Hematopoietic multipotent progenitor cell treated with erythropoietin and hydrocortisone succinate and interleukin-3 and kit ligand, for 8 days (in vitro differentiated cells): ENCODE data around the gene KRT79.

Experiments
- DNase-seq: peaks from one replicate; pipeline ENCODE4 v3.0.0-alpha.2; 2015

KRT79 gene

DNA sequence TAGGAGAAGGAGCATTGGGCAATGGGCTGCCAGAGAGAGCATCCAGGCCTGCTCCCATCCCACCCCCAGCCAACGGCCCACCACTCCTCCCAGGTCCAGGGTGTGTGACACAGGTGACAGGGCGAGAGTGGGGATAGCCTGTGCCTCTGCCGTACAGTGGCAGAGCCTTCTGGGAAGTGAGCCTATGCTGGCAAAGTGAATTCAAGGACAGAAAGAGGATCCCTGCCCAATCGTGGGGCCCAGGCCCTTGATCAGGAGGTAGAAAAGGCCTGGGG is 553 bp upstream of the KRT79 start:
- DNase-seq: no peak

DNA sequence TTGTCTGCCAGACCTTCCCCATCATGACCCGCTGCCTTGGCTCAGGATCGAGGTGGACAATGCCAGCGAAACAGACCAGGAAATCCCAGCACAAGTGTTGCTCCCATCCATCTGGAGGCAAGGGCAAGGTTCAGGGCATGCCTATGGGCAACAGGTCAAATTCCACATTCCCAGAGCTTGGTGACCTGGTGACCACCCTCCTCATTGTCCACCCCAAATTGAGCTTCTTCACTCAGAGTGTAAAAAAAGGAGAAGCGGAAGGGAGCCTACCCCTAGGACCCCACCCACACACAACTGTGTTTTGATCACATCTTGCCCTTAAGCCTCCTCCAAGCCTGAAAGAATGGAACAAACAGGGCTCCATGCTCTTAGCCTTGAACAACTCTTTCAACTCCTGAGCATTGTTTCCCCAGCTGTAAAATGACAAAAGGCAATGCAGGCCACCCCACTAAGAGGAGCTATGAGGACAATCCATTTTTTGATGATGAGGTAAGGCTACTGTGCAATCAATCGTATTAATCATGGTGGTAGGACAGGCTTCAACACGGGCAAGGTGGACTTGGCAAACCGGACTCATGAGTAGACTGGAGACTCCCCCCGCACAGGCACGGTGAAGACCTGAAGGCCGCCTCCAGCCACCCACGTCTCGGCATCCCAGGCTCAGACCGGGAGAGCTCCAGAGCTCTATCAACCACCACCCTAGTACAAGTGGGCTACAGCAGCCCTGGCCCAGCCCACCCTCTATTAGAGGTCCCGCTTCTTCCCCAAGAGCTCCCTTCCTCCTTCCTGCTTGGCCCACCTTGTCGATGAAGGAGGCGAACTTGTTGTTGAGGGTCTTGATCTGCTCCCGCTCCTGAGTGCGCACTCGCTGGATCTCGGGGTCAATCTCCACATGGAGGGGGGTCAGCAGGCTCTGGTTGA is 866 bp downstream of the KRT79 start:
- DNase-seq: no peak

DNA sequence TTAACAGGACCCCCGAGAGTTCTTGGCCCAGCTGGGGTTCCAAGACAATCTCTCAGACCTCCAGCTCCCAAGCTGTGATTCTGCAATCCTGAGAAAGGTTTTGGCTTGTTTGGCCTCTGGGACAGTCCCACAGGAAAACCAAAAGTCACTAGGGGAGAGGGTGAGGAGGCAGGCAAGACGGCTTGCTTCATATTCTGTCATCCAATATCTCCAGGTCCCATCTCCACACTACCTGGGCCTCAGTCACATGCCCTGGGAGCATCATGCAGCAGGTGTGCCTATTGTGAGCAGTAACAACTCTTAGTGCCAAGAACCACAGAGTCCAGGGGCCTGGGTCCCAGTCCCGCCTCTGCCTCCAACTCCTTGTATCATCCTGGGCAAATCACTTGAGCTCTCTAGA is 1.7 kb downstream of the KRT79 start:
- DNase-seq: no peak

DNA sequence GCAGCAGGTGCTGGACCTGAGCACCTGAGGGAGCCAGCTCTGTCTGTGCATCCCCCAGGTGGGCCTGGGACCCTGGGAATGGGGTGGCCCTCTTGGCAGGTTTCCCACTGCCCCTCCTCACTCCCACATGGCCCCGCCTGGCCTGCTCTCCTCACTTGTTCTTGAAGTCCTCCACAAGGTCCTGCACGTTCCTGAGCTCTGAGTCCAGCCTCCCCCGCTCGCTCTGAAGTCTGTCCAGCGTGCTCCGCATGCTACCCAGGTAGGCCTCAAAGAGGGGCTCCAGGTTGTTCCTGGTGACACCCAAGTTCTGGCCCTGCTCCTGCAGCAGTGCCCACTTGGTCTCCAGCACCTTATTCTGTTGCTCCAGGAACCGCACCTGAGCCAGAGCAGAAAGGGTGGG is 2.9 kb downstream of the KRT79 start:
- no peak for DNase-seq

DNA sequence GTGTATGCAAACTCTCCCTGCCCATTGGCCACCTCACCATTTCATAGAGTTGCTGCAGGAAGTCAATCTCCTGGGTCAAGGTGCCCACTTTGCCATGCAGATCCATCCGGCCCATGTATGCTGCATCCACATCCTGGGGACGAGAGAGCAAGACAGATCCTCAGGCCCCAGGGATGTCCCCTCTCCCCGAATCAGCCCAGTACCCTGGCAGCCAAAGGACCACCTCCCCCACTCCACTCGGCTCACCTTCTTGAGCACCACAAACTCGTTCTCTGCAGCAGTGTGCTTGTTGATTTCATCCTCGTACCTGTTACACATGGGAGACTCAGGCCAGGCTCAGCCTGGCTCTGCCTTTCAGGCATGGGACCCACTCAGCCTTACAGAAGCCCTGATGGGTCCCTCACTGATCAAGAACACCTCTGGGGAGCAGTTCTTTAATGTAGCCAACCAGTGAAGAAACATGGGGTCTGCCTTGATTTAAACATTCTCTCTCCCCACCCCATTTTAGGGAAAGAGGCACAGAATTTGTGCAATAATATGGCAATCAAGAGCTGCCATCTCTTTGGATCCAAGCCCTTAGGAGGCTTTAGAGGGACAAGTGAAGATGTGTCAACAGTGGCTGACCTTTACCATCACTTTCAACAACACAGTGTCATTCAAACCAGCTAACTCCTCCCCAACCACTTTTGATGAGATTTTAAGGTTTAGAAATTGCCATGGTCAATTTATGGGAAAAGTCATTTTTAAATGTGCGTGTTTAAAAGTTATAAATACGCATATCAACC is 3.9 kb downstream of the KRT79 start:
- DNase-seq: no peak

DNA sequence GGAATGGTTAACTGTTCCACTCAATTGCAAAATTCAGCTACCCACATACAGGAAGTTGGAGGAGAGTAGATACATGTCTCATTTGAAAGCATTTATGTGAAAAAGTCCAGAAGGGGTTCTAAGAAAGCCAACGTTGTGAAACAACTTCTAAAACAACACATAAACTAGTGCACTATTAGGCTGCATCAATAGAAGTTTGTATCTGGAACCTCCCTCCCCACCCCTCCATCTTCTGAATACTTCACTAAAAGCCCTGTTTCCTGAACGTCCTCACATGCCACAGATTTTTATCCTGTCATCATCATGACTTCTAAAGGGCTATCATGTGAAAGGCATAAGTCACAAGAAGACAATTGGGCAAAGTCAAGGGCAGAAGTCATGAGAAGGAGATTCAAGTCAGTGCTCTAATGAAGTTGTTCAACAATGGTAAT is 5.5 kb downstream of the KRT79 start:
- no peak for DNase-seq

DNA sequence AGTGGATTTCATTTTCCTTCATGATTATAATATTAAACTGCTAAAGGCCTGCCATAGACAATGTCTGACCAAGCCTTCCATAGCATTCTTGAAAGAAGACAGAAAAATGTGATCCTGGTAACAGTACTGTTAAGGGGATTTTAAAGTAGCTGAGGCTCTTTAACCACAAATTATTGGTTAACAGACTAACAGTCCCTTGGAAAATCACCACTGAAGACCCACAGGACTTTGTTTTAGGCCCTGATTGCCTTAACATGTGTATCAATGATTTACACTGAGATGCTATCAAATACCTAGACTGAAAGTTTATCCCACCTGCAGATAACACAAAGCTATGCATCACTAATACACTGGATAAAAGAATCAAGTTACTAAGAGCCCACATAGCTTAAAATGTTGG is 6.0 kb downstream of the KRT79 start:
- no peak for DNase-seq

DNA sequence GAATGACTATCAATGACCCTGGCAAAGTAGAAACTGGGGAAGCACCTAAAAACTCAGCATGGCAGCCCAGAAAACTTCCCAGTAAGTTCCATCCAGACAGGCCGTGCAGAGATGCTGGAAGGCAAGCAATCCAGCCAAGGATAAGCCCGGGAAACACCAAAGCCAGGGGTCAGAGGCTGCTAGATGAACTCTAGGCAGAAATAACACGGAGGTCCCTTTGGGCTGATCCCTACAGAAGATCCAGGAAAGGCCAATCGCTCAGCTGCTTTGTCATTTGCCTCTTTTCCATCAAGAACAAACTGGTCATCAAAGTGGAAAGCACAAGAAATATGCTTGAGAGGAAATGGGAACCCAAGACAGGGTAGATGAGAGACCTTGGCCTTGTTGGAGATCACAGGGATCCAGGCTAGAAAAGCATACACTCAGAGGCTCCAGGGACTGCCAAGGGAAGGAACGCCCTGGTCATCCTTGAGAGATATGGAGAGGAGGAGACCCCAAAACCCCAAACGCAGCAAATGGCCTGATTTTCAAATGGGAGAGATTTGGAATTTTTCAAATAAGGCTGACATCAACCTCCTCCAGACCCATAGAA is 6.5 kb downstream of the KRT79 start:
- no peak for DNase-seq

DNA sequence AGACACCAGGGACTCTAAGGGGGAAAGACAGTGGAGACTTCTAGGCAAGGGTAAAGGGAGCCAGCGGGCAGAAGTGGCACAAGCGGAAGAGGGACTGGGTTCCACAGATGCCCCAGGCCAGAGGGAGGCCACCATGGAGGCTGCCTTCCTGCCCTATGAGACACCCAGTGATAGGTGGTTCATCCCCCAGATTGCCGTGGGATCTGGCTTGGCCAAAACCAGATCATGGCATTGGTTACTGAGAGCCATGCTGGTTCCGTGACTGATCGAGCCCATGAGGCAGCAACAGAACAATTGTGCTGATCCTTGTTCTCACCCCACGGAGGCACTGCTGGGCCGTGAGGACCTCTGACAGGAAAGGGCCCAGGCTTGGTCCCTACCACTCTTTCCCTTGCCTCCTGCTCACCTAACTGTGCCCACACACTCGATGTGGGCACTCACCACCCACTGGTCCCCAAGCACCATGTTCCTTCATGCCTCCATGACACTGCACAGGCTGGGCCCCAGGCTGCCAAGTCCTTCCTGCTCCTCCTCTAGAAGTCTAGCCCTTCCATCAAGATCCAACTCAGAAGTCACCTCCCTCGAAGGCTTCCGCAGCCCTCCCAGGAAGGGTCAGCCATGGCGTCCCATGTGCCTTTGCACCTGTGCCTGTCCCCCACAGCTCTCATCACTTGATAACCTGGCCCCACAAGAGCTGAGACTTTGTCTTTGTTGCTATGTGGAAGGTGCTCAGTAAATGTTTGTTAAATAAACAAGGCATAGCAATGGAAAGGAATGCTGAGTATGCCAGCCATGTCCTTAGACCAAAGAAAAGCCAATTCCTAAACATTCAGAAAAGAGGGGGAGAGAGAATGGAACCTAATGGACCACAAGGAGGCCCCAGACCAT is 7.3 kb downstream of the KRT79 start:
- DNase-seq: no peak

DNA sequence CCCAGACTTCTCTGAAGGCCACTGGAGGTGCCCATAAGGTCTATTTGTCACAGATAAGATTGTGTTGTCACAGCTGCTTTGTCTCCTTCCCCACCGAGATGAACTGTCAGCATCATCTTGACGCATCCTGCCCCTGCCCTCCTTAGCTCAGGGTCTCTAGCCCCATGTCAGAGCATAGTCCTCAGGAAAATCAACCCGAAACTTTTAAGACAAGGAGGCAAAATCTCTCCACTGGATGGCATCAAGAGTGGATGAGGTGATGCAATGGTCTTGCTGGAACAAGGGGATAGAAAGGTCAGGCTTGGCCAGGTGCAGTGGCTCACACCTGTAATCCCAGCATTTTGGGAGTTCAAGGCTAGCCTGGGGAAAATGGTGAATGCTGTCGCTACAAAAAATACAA is 8.2 kb downstream of the KRT79 start:
- DNase-seq: no peak

DNA sequence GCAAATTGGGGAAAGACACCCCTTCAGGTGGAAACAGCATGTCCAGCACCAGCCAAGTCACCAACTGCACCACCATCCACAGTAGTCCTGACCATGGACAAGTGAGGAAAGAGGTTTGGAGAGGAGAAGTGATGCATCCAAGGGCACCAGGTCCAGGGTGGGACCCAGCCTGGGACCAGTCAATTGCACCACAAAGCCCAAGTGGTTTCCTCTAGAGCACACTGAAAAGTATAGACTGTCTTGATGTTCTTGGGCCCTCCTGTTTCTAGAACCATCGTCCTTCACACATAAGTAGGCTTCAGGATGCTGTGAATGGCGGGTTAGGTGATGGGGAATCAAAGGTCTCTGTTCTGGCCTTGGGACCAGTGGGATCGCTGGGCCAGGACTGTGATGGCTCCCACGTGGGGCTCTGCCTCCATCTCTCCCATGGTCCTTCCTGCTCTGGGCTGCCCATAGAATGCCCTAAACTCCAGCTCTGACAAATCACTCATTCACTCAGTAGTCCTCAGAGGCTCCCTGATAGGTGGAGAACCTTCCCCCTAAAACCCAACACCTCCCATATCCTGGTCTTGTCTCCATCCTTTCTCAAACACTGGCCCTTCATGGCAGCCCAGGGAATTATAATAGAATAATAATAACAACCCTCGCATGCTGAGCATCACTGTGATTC is 9.2 kb downstream of the KRT79 start:
- DNase-seq: no peak

DNA sequence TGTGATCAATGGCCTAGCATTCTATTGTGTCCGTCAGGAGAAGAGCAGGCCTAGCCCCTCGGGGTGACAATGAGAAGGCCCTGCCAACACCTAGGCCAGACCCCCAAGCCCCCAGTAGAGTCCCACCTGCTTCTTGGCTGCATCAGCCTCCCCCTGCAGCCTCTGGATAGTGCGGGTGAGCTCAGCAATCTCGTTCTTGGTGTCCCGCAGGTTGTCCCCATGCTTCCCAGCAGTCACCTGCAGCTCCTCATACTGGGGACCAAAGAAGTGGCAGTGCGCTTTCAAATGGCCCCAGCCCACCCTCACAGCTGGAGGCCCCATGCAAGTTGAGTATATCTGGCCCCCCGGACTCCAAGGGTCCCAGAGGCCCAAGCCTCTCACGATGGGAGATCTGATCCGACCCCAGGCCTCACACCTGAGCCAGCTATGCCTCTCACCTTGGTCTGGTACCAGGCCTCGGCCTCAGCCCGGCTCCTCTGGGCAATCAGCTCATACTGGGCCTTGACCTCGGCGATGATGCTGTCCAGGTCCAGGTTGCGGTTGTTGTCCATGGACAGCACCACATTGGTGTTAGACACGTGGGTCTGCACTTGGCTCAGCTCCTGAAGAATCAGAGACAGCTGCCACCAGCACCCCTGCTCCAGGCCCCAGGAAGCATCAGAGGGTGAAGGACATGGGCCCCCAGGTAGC is 10.2 kb downstream of the KRT79 start:
- DNase-seq: no peak

DNA sequence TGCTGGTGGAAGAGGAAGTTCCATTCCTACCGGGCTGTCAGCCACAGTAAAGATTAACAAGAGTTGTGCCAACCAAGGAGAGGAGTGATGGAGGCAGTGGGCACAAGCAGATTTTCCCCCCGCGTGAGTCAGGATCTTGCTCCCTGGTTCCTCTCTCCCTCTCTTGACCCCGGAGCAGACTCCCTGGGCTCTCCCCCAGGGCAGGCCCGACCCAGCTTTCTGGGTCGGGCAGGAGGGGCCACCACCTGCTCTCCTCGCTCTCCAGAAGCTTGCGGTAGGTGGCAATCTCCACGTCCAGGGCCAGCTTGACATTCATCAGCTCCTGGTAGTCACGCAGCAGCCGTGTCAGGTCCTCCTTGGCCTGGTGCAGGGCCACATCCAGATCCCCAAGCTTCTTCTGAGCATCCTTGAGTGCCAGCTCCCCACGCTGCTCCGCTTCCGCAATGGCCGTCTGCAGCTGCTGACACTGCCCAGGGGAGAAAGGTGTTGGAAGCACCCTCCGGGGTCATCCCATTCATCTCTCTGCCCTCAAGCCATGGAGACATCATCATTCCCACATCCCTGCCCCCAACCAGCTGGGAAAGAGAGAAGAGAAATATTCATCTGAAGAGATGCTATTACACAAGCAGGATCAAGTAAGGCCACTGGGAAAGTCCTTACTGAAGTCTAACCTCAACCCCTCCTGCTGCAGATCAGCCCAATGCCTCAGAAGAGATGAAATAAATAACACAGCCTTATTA is 11.2 kb downstream of the KRT79 start:
- DNase-seq: no peak

DNA sequence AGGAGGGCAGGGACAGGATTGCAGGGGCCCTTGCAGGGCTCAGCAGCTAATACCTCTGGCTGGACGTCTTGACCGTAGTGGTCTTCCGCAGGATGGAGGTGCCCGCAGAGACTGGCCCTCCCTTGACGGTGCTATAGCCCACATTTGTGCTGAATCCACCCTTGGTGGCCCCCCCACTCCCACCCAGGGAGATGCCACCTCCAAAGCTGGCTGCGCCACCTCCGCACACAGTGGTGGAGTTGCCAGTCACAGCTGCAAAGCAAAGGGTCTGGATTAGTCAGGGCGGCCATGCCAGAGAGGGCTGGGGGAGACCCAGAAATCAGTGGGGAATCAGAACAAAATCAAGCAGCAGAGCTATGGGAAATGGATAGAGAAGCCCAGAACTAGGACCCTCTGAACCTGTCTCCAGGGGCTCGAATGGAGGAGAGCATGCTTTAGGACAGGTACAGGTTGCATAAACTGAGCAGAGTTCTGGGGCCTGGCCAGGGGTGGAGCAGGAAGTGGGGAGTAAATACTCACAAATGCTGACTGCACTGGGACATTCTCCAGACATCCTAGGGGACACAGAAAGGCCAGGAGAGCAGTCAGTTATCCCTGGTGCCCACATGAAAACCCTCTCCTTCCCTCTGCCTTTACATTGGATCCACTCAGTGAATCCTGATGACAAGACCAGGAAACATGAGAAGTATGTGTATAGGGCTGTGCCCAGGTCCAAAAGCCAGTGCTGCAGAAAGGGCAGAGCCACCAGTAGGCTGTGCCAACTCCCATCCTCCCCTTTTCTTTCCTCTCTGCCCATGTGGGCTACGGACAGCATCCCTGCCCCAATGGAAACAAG is 12.1 kb downstream of the KRT79 start:
- DNase-seq: no peak

DNA sequence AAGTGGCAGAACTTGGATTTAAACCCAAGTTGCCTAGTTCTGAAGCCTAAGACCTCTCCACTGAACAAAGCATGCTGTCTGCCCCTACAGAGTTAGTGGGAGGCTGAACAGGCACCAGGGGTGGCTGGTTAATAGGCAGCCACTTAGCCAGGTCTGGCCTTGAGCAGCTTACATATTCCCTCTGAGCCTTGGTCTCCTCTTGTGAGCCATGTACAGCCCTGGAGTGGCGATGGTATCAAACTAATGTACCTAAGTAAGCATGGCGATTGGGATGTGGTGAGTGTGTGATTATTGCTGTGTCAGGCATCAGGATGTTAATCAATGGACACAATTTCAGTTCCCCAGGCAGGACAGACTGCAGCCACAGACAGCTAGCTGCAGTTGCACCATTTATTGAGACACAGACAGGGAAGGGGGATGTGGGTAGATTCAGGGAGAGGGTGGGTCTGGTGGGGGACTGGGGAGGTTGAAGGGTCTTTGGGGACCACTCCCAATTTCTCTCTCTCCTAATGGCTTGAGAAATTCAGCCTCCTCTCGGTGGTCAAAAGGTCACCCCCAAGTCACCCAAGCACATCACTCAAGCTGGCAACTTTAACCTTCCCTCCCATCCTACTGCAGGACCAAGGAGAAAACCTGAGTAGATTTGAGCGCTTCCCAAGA is 12.9 kb downstream of the KRT79 start:
- no peak for DNase-seq

DNA sequence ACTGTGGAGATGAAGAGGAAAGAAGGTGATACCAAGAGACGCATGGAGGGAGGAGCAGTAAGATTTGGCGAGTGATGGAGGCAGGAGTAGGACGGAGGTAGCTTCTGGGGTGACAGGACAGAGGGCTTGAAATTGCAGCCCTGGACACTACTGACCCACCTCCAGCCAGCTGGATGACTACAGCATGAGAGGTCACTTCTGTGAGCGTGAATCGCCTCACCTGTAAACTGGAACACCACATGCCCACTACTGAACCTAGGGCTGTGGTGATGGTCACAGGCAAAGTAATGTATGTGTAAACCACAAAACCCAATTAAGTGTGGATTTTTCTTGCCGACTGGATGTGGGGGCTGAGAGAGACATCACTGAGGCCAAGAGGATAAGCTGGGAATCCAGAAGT is 13.6 kb downstream of the KRT79 start:
- DNase-seq: no peak

DNA sequence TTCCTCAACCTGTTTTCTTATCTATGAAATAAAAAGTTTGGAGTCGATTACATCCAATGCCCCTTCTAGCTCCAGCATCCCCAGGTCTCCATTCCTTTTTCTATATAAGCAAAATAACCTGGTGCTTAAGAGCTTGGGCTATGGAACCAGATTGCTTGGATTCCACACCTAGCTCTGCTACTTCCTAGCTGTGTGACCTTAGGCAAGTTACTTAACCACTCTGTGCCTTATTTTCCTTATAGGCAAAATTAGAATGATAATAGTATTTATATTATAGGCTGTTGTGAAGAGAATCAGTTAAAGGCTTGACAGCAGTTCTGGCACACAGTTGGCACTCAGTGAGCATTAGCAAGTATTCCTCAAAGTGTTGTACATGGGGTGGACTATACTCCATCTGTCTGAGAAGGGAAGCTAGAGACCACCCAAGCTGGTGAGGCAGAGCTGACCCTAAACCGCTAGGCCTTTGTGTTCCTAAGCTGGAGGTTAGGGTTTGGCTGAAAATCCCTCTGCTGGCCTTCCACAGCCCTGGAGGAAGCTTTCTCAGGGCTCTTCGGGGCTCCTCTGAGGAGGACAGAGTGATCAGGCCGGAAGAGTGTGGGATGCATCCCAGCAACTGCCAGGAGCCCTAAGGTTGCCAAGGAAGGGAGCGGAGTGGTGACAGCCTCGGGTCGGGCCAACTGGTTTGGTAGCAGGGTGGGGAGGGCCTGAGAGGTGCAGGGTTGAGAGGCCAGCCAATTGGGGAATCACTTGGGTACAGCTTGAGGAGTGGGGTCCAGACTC is 14.2 kb downstream of the KRT79 start:
- no peak for DNase-seq

DNA sequence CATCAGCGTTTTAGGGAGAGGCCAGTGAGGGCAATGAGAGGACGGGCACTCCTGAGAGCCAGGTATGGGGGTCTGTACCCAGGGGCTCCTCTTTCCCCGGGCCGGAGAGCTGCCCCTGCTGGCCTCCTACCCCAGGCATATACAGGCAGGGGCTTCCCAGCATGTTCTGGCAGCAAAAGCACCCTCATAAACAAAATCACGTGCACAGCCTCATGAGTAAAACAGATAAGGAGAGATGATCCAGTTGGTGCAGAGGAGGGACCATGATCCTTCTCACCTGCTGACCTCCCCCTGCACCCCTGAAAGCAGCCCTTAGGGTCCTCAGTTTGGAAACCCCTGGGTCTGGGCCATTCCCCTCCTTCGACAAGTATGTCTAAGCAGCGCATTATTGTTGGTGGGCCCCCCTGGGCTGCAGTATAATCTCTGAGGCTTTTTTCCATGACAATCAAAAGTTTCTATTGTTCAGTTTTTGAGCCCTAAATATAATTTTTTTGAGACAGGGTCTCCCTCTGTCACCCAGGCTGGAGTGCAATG is 15.2 kb downstream of the KRT79 start:
- DNase-seq: no peak
